Thoracic aorta (tissue), 2 donors: ENCODE results near the gene FBN3. TPM values are rescaled to one million over a fixed set of nuclear protein-coding genes. Genes with fewer than 3 reads are reported as not detected.
"Not testable (repeated sequence)": the region's sequence is repeated elsewhere in the genome, so short reads cannot be mapped to it uniquely, and the experiment has no call there.

Source experiments
- ATAC-seq: fragments of 150-250 bp; one replicate; pipeline ENCODE4 v1.8.0; 2017; ENCODE audit warnings: low read depth; ENCODE audit not compliant: insufficient number of reproducible peaks, low FRiP score
- DNase-seq: peaks from one replicate; pipeline ENCODE4 v3.0.0-alpha.2; 2020; ENCODE audit warnings: low spot score
- H3K27ac ChIP-seq, 2 donors: fragments of 200-600 bp; sonication (generic); 1 replicate in 1 of 2; 2 replicates in 1 of 2; pipeline ENCODE4 v1.5.1; 2016; ENCODE audit warnings: mild to moderate bottlenecking in 2 of 2, moderate library complexity in 2 of 2
- H3K27me3 ChIP-seq: fragments of 200-600 bp; sonication (generic); replicated peaks from 2 replicates; pipeline ENCODE4 v1.6.0; 2016; ENCODE audit warnings: mild to moderate bottlenecking; ENCODE audit not compliant: insufficient read depth
- H3K36me3 ChIP-seq: fragments of 200-600 bp; sonication (generic); one replicate; pipeline ENCODE4 v1.5.1; 2016
- H3K4me1 ChIP-seq, 2 donors: fragments of 200-600 bp; sonication (generic); 1 replicate in 1 of 2; 2 replicates in 1 of 2; pipeline versions ENCODE4 v1.5.1 to v1.6.0; 2016; ENCODE audit warnings: low read depth in 2 of 2, mild to moderate bottlenecking in 1 of 2; ENCODE audit not compliant: control insufficient read depth in 1 of 2
- H3K4me3 ChIP-seq: fragments of 200-600 bp; sonication (generic); 2 replicates; pipeline ENCODE4 v1.5.1; 2016; ENCODE audit warnings: mild to moderate bottlenecking
- H3K9me3 ChIP-seq: fragments of 200-600 bp; sonication (generic); 2 replicates; pipeline ENCODE4 v1.5.1; 2016
- CTCF ChIP-seq: fragments of 200-600 bp; sonication (generic); IDR thresholded peaks from one replicate; pipeline ENCODE4 v1.5.1; 2019; ENCODE audit warnings: antibody characterized with exemption
- total RNA-seq, 2 donors: library from RNA; depleted of rRNA; stranded (reverse); fragments of >200 nt; gene quantifications; one replicate each; pipeline versions ENCODE4 v1.1.0 to v1.2.3, GENCODE V29; 2016

Gene FBN3
- total RNA-seq, 2 donors from 2014 or later: not detected

- Histone ChIP-seq H3K4me1 (no peaks in the 10 kb centered on the region), H3K9me3 (no peaks in the 10 kb centered on the region), H3K4me3 (no peak overlapping the region), H3K36me3 (no peaks in the 10 kb centered on the region), H3K27me3 (no peaks in the 10 kb centered on the region), H3K27ac (no peak overlapping the region)
- DNase-seq (no peak), ATAC-seq (no peak)
- no peak for TF ChIP-seq CTCF
Observed at GRCh38 chr19:8167985-8168384, 18.6 kb upstream of the FBN3 start.

GRCh38 chr19:8163759-8164158 lies 14.4 kb upstream of the FBN3 start:
- no peaks in the 10 kb centered on the region for H3K36me3 ChIP-seq
- ATAC-seq (no peak), DNase-seq (no peak)
- no peak for TF ChIP-seq CTCF
- H3K4me1 ChIP-seq: no peaks in the 10 kb centered on the region
- H3K27ac ChIP-seq: no peak overlapping the region
- no peak overlapping the region for H3K4me3 ChIP-seq
- H3K27me3 ChIP-seq: no peaks in the 10 kb centered on the region
- H3K9me3 ChIP-seq: no peaks in the 10 kb centered on the region

- no peaks in the 10 kb centered on the region for H3K27me3 ChIP-seq
- no peak overlapping the region for H3K4me3 ChIP-seq
- no peaks in the 10 kb centered on the region for H3K9me3 ChIP-seq
- no peaks in the 10 kb centered on the region for H3K36me3 ChIP-seq
- TF ChIP-seq CTCF: no peak
- H3K4me1 ChIP-seq: no peaks in the 10 kb centered on the region
- no peak overlapping the region for H3K27ac ChIP-seq
- no peak for ATAC-seq
- DNase-seq: no peak
Observed at GRCh38 chr19:8161135-8161646, 11.8 kb upstream of the FBN3 start.

GRCh38 chr19:8159322-8159721 lies 9.9 kb upstream of the FBN3 start:
- not testable (repeated sequence) for H3K27ac ChIP-seq, ATAC-seq, DNase-seq, H3K27me3 ChIP-seq, H3K36me3 ChIP-seq, H3K4me1 ChIP-seq, H3K9me3 ChIP-seq, H3K4me3 ChIP-seq

- Histone ChIP-seq H3K27ac (no peak overlapping the region), H3K27me3 (no peaks in the 10 kb centered on the region)
- DNase-seq: peak; percentile 9
Observed at GRCh38 chr19:8158411-8159074, 9.2 kb upstream of the FBN3 start.

More at GRCh38 chr19:8158411-8159074, 9.2 kb upstream of the FBN3 start:
- H3K36me3 ChIP-seq: no peaks in the 10 kb centered on the region
- TF ChIP-seq CTCF: peak; percentile 33
- peaks cover 0 to 6% of the 10 kb centered on the region in 2 donors for H3K4me1 ChIP-seq
- no peak for ATAC-seq
- no peaks in the 10 kb centered on the region for H3K9me3 ChIP-seq
- H3K4me3 ChIP-seq: no peak overlapping the region
